Heart left ventricle (tissue), 13 donors: Measurements from ENCODE around the gene TVP23A.

ENCODE experiments used
- POLR2A ChIP-seq, 2 donors: fragments of 450-650 bp; IDR thresholded peaks; one replicate each; pipeline ENCODE4 v1.6.1; 2017; ENCODE audit warnings: antibody characterized with exemption in 2 of 2, mild to moderate bottlenecking in 2 of 2, moderate library complexity in 2 of 2
- TF ChIP-seq, protein P1 (sequence below), 12 donors: fragments of 200-600 bp; sonication (generic) in 4 of 12; IDR thresholded peaks; one replicate each; pipeline versions ENCODE4 v1.5.0 to v1.8.0; 2018 to 2022; ENCODE audit warnings: antibody characterized with exemption in 12 of 12, mild to moderate bottlenecking in 5 of 12
- donor health status: ischemic (EF 13 %, LVEDD 7.1; RV severe dilation, severe dysfunction).
- donor health status: DM: no; HTN: yes; CAD: no.
- donor health status: DM: no; HTN: no; CAD: no.
- donor health status: ischemic (EF 25% LVEDD 6.9; RV normal size, moderate dysfunction).
- donor health status: ischemic (EF 25% LVEDD 5.7; RV mildly dilated, moderate dysfunction).
- donor health status: ischemic (EF 35%, LVEDD 5.7; RV mildly dilated, moderate dysfunction).
- donor health status: nonischemic (EF 11% LVEDD 7.7; RV severe dilation, severe dysfunction).
- donor health status: DM: yes; HTN: yes; CAD: no.
- donor health status: PGD.
- donor health status: ischemic (EF 29% LVEDD 5.4; RV normal size, mild dysfunction).
- donor health status: nonischemic (EF 23%, LVEDD 6.1; RV moderate dilation, normal function).

- TF ChIP-seq, protein P1, sequence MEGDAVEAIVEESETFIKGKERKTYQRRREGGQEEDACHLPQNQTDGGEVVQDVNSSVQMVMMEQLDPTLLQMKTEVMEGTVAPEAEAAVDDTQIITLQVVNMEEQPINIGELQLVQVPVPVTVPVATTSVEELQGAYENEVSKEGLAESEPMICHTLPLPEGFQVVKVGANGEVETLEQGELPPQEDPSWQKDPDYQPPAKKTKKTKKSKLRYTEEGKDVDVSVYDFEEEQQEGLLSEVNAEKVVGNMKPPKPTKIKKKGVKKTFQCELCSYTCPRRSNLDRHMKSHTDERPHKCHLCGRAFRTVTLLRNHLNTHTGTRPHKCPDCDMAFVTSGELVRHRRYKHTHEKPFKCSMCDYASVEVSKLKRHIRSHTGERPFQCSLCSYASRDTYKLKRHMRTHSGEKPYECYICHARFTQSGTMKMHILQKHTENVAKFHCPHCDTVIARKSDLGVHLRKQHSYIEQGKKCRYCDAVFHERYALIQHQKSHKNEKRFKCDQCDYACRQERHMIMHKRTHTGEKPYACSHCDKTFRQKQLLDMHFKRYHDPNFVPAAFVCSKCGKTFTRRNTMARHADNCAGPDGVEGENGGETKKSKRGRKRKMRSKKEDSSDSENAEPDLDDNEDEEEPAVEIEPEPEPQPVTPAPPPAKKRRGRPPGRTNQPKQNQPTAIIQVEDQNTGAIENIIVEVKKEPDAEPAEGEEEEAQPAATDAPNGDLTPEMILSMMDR (IDR thresholded peaks at IDR 0.05): no peak
- TF ChIP-seq POLR2A (IDR thresholded peaks at IDR 0.05): no peak
Observed at GRCh38 chr16:10822702-10823101, 4.1 kb upstream of the TVP23A start.
